Measurements from ENCODE around the gene DDIT3. TPM values are rescaled to one million over a fixed set of nuclear protein-coding genes. Genes with fewer than 3 reads are reported as not detected.
"Not testable (repeated sequence)": the region's sequence is repeated elsewhere in the genome, so short reads cannot be mapped to it uniquely, and the experiment has no call there.

The DDIT3 gene
- total and polyA plus RNA-seq, 10 donors = 18.0 to 43.9 (median 23.0) TPM

- Histone ChIP-seq H3K4me3 (no peak overlapping the region), H3K27me3 (replicated peaks in 1 of 7) (no peaks in the 10 kb centered on the region), H3K27ac (no peak overlapping the region), H3K4me1 (peaks cover 4 to 28% (median 16%) of the 10 kb centered on the region in 6 donors), H3K36me3 (peaks cover 3 to 100% (median 88%) of the 10 kb centered on the region in 6 donors), H3K9me3 (no peaks in the 10 kb centered on the region)
- DNase-seq = peak; percentile 27
- TF ChIP-seq POLR2A (IDR thresholded peaks at IDR 0.05) = no peak
- no peak for TF ChIP-seq CTCF (IDR thresholded peaks at IDR 0.05 in 8 of 11, conservative IDR thresholded peaks at IDR 0.05 in 3 of 11)
- WGBS, 5 donors = 95 to 98% (median 96%) methylated on average over 5 of the region's 5 CpGs
- intact Hi-C loops (cut with DNase I; ENCODE audit: low total_unique reads) = no loop called here
These were observed 7.0 kb downstream of the DDIT3 start for GRCh38 chr12:57513266-57513665.

GRCh38 chr12:57512665-57513064, 7.6 kb downstream of the DDIT3 start:
- H3K9me3 ChIP-seq = no peaks in the 10 kb centered on the region
- H3K27me3 ChIP-seq (replicated peaks in 1 of 7) = no peaks in the 10 kb centered on the region
- no peak for TF ChIP-seq POLR2AphosphoS5 (IDR thresholded peaks at IDR 0.05)
- no peak for TF ChIP-seq POLR2A (IDR thresholded peaks at IDR 0.05)
- no peak overlapping the region for H3K4me3 ChIP-seq
- peaks cover 0 to 22% (median 10%) of the 10 kb centered on the region in 6 donors for H3K4me1 ChIP-seq
- WGBS, 5 donors = 89 to 97% (median 95%) methylated on average over 6 of the region's 6 CpGs
- intact Hi-C loops (cut with DNase I; ENCODE audit: low total_unique reads) = no loop called here
- no peak overlapping the region for H3K27ac ChIP-seq
- peaks cover 3 to 100% (median 85%) of the 10 kb centered on the region in 6 donors for H3K36me3 ChIP-seq
- DNase-seq = peak; percentile 51

GRCh38 chr12:57511588-57512325, 8.6 kb downstream of the DDIT3 start:
- H3K27ac ChIP-seq = peak overlapping the region in 1 of 8 donors; percentile 36
- H3K4me1 ChIP-seq = peaks cover 0 to 13% (median 1%) of the 10 kb centered on the region in 6 donors
- intact Hi-C loops (cut with DNase I; ENCODE audit: low total_unique reads) = no loop called here
- TF ChIP-seq POLR2A (IDR thresholded peaks at IDR 0.05) (no peak), CTCF (IDR thresholded peaks at IDR 0.05 in 8 of 11, conservative IDR thresholded peaks at IDR 0.05 in 3 of 11) (no peak), POLR2AphosphoS5 (IDR thresholded peaks at IDR 0.05) (no peak)
- H3K27me3 ChIP-seq (replicated peaks in 1 of 7) = no peaks in the 10 kb centered on the region
- H3K36me3 ChIP-seq = peaks cover 3 to 96% (median 75%) of the 10 kb centered on the region in 6 donors
- DNase-seq = peak; percentile 30
- no peak overlapping the region for H3K4me3 ChIP-seq
- 95 to 99% (median 96%) methylated on average over 7 of the region's 7 CpGs for WGBS, 5 donors
- no peaks in the 10 kb centered on the region for H3K9me3 ChIP-seq

GRCh38 chr12:57511161-57511560, 9.2 kb downstream of the DDIT3 start:
- WGBS, 5 donors = 94 to 100% (median 98%) methylated on average over 4 of the region's 4 CpGs
- H3K27me3 ChIP-seq (replicated peaks in 1 of 7) = no peaks in the 10 kb centered on the region
- no peak overlapping the region for H3K4me3 ChIP-seq
- intact Hi-C loops (cut with DNase I; ENCODE audit: low total_unique reads) = no loop called here
- peaks cover 0 to 7% (median 0%) of the 10 kb centered on the region in 6 donors for H3K4me1 ChIP-seq
- DNase-seq = peak; percentile 8
- peak overlapping the region in 1 of 8 donors; percentile 36 for H3K27ac ChIP-seq
- H3K36me3 ChIP-seq = peaks cover 3 to 96% (median 74%) of the 10 kb centered on the region in 6 donors
- no peaks in the 10 kb centered on the region for H3K9me3 ChIP-seq
- TF ChIP-seq POLR2AphosphoS5 (IDR thresholded peaks at IDR 0.05) (no peak), POLR2A (IDR thresholded peaks at IDR 0.05) (no peak), CTCF (IDR thresholded peaks at IDR 0.05 in 8 of 11, conservative IDR thresholded peaks at IDR 0.05 in 3 of 11) (no peak)

- intact Hi-C loops (cut with DNase I; ENCODE audit: low total_unique reads); H3K27ac ChIP-seq; H3K9me3 ChIP-seq; H3K27me3 ChIP-seq (replicated peaks in 1 of 7); H3K4me3 ChIP-seq; DNase-seq; H3K4me1 ChIP-seq: not testable (repeated sequence)
- peaks cover 0 to 96% (median 75%) of the 10 kb centered on the region in 6 donors for H3K36me3 ChIP-seq
- WGBS, 5 donors = 94 to 100% (median 97%) methylated on average over 11 to 28 of the region's 28 CpGs
These were observed 12.5 kb downstream of the DDIT3 start for GRCh38 chr12:57507796-57508195.

- H3K4me1 ChIP-seq; H3K27ac ChIP-seq; H3K9me3 ChIP-seq; DNase-seq; H3K4me3 ChIP-seq; intact Hi-C loops (cut with DNase I; ENCODE audit: low total_unique reads); H3K27me3 ChIP-seq (replicated peaks in 1 of 7): not testable (repeated sequence)
- peaks cover 0 to 96% (median 75%) of the 10 kb centered on the region in 6 donors for H3K36me3 ChIP-seq
- WGBS, 5 donors = 68 to 98% (median 97%) methylated on average over 3 to 4 of the region's 4 CpGs
These were observed 13.8 kb downstream of the DDIT3 start for GRCh38 chr12:57506541-57506940.

- DNase-seq = peak; percentile 36
- H3K27ac ChIP-seq; H3K27me3 ChIP-seq (replicated peaks in 1 of 7); intact Hi-C loops (cut with DNase I; ENCODE audit: low total_unique reads); H3K4me3 ChIP-seq; H3K9me3 ChIP-seq: not testable (repeated sequence)
- Histone ChIP-seq H3K36me3 (peaks cover 0 to 96% (median 84%) of the 10 kb centered on the region in 6 donors), H3K4me1 (peaks cover 0 to 12% (median 0%) of the 10 kb centered on the region in 6 donors)
- 95 to 98% (median 97%) methylated on average over 21 to 22 of the region's 22 CpGs for WGBS, 5 donors
These were observed 17.9 kb downstream of the DDIT3 start for GRCh38 chr12:57502311-57502969.

All from spleen (tissue), 11 donors.